Sigmoid colon (tissue), 7 donors: ENCODE data around the gene RPTOR. TPM values are rescaled to one million over a fixed set of nuclear protein-coding genes. Genes with fewer than 3 reads are reported as not detected.
A peak's percentile ranks its signal among the peaks of the same experiment; 100 is the strongest.

Experiments used
- DNase-seq: peaks from one replicate; pipeline ENCODE4 v3.0.0-alpha.2; 2019
- H3K27ac ChIP-seq, 4 donors: fragments of 200-600 bp; sonication (generic); one replicate each; pipeline ENCODE4 v1.5.1; 2016 to 2019; ENCODE audit warnings: mild to moderate bottlenecking in 1 of 4
- H3K27me3 ChIP-seq, 3 donors: fragments of 200-600 bp; sonication (generic); one replicate each; pipeline ENCODE4 v1.5.1; 2019; ENCODE audit warnings: mild to moderate bottlenecking in 1 of 3
- H3K36me3 ChIP-seq, 4 donors: fragments of 200-600 bp; sonication (generic); one replicate each; pipeline ENCODE4 v1.5.1; 2016 to 2019
- H3K4me1 ChIP-seq, 4 donors: fragments of 200-600 bp; sonication (generic); one replicate each; pipeline ENCODE4 v1.5.1; 2017 to 2019
- H3K4me3 ChIP-seq, 4 donors: fragments of 200-600 bp; sonication (generic); one replicate each; pipeline ENCODE4 v1.5.1; 2017 to 2019; ENCODE audit warnings: mild to moderate bottlenecking in 2 of 4, moderate library complexity in 1 of 4
- H3K9me3 ChIP-seq, 4 donors: fragments of 200-600 bp in 3 of 4; sonication (generic) in 3 of 4; one replicate each; pipeline versions ENCODE4 v1.5.1 to v1.6.1; 2013 to 2019
- EP300 ChIP-seq, 4 donors: sonication (generic); formaldehyde crosslinking; IDR thresholded peaks; one replicate each; pipeline ENCODE4 v1.6.1; 2017; ENCODE audit warnings: antibody characterized with exemption in 4 of 4
- POLR2A ChIP-seq, 2 donors: fragments of 450-650 bp; IDR thresholded peaks; one replicate each; pipeline ENCODE4 v1.6.1; 2016; ENCODE audit warnings: antibody characterized with exemption in 2 of 2, mild to moderate bottlenecking in 2 of 2, moderate library complexity in 2 of 2
- POLR2AphosphoS5 ChIP-seq, 4 donors: sonication (generic); formaldehyde crosslinking; IDR thresholded peaks; one replicate each; pipeline ENCODE4 v1.6.1; 2017; ENCODE audit warnings: antibody characterized with exemption in 4 of 4
- WGBS, 2 donors: extraction: QIAGEN DNeasy Blood & Tissue Kit; methylation state at CpG; one replicate each; pipeline ENCODE4 v1.1.7; 2013; 5-methylcytosine and 5-hydroxymethylcytosine counted together
- intact Hi-C: fragments of 100-400 bp; cut with DNase I; formaldehyde crosslinking; loops from one replicate; pipeline ENCODE4 v1.15.1; 2023
- polyA plus RNA-seq, 3 donors: library from polyadenylated mRNA; stranded (reverse); fragments of 200-250 nt; gene quantifications; one replicate each; pipeline ENCODE4 v1.2.3, GENCODE V29; 2013
- total RNA-seq, 4 donors: library from RNA; depleted of rRNA; stranded (reverse); fragments of >200 nt; gene quantifications; one replicate each; pipeline ENCODE4 v1.1.0, GENCODE V29; 2016
- TF ChIP-seq, protein P1 (sequence below), 4 experiments: fragments of 450-650 bp in 3 of 4; fragments of 200-600 bp in 1 of 4; IDR thresholded peaks; one replicate each; pipeline ENCODE4 v1.5.1; 2016 to 2019; ENCODE audit warnings: antibody characterized with exemption in 4 of 4, mild to moderate bottlenecking in 3 of 4, moderate library complexity in 2 of 4
- donor health status: healthy with polysubstance abuse.
- donor health status: Bipolar disorder and iron deficiency.
- donor health status: healthy.

The RPTOR gene
- total and polyA plus RNA-seq, 7 donors: 3.7 to 68.7 (median 22.9) TPM

DNA sequence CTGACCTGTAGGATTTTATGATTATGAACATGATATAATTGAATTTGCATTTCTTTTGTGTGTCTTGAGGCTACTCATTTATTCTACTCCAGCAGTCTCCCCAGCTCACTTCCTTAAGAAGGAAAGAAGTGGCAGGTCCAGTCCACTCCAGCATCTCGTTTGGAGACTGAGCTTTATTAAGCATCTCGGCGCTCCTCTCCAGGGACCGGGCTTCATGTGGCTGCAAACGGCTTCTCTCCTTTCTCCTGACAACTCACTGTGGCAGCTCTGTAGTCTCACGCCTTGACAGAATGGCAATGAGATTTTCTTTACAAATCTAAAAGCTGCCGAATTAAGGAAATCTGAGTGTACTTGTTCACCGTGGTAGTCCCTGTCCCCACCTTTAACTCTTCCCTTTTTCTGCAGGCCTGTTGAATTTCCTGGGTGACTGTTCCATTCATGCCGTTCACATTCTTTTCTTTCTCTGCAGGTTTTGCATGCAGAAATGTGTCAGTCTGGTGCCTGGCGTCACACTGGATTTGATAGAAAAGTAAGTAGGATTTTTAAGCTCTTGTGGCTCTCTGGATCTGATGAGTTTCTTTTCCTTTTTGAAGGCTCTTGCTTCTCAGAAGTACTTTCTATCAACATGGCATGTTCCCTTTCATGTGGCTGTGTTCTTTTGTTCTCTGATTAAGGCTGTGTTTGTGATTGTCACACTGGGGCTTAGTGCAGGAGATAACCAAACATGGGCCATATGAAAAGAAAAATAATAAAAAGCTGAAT is 246.5 kb downstream of the RPTOR start:
- Histone ChIP-seq H3K4me1 (peaks cover 0 to 63% (median 44%) of the 10 kb centered on the region in 4 donors), H3K4me3 (no peak overlapping the region), H3K27me3 (no peaks in the 10 kb centered on the region), H3K36me3 (no peaks in the 10 kb centered on the region), H3K27ac (peak overlapping the region; percentile 77 to 86 (median 78)), H3K9me3 (no peaks in the 10 kb centered on the region)
- TF ChIP-seq EP300 (IDR thresholded peaks at IDR 0.05): no peak
- no peak for TF ChIP-seq POLR2A (IDR thresholded peaks at IDR 0.05)
- no peak for TF ChIP-seq POLR2AphosphoS5 (IDR thresholded peaks at IDR 0.05)
- TF ChIP-seq, protein P1, sequence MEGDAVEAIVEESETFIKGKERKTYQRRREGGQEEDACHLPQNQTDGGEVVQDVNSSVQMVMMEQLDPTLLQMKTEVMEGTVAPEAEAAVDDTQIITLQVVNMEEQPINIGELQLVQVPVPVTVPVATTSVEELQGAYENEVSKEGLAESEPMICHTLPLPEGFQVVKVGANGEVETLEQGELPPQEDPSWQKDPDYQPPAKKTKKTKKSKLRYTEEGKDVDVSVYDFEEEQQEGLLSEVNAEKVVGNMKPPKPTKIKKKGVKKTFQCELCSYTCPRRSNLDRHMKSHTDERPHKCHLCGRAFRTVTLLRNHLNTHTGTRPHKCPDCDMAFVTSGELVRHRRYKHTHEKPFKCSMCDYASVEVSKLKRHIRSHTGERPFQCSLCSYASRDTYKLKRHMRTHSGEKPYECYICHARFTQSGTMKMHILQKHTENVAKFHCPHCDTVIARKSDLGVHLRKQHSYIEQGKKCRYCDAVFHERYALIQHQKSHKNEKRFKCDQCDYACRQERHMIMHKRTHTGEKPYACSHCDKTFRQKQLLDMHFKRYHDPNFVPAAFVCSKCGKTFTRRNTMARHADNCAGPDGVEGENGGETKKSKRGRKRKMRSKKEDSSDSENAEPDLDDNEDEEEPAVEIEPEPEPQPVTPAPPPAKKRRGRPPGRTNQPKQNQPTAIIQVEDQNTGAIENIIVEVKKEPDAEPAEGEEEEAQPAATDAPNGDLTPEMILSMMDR (IDR thresholded peaks at IDR 0.05): no peak
- peak; percentile 8 for DNase-seq
- WGBS, 2 donors: 76 to 88% methylated on average over 10 of the region's 10 CpGs
- intact Hi-C loops: loop anchor here (5.0 kb wide), 1 partner anchor 41 kb away; no protein-coding TSS in a partner anchor

DNA sequence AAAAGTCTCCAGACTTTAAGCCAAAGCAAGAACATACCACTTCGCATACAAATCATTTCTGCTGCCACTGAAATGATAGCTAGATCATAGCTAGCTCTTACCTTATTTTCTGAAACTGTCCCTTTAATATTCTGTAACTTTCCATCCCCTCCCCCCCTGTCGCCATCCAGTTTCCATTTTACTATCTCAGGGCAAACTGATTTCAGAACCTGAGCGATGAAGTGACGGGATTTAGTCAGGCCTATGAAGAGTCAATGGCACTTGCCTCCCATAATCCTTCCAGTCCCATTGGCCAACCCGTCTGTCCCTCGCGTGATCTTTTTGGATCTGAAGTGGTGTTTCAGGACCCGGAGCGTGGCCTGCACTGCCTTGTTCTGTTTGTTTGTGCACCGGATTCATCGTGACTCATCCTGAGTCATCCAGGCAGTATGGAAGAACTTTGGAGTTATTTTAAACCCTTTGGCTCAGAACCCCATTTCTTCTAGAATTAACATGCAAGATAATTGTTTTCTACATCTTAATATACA is 247.2 kb downstream of the RPTOR start:
- intact Hi-C loops: loop anchor here (5.0 kb wide), 1 partner anchor 40 kb away; no protein-coding TSS in a partner anchor
- Histone ChIP-seq H3K9me3 (no peaks in the 10 kb centered on the region), H3K4me1 (peaks cover 0 to 63% (median 45%) of the 10 kb centered on the region in 4 donors), H3K36me3 (no peaks in the 10 kb centered on the region), H3K4me3 (no peak overlapping the region), H3K27me3 (no peaks in the 10 kb centered on the region), H3K27ac (peak overlapping the region; percentile 77 to 86 (median 78))
- WGBS, 2 donors: 63 to 67% methylated on average over 11 of the region's 11 CpGs
- DNase-seq: peak; percentile 93
- TF ChIP-seq POLR2AphosphoS5 (IDR thresholded peaks at IDR 0.05): peak; percentile 30 to 83 (median 62)
- peak in 1 of 4 donors; percentile 53 for TF ChIP-seq EP300 (IDR thresholded peaks at IDR 0.05)
- TF ChIP-seq, protein P1 (IDR thresholded peaks at IDR 0.05): no peak
- no peak for TF ChIP-seq POLR2A (IDR thresholded peaks at IDR 0.05)

DNA sequence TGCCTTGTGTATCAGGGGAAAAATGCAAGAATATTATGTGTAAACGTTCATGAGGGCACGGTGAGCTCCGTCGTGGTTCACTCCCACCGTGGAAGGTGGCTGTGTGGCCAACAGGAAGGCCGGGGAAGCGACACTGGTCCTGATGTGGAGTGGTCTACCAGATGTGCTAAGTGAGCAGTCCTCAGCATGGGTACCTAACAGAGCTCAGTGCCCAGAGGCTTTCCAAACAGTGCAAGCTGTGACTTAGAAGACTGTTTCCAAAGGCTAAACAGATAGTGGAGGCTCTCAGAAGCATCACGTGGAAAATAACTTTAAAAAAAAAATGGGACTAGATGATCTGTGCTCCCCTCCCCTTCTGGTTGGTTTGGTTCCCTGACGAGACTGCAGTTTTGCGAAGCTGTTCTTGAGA is 247.7 kb downstream of the RPTOR start:
- Histone ChIP-seq H3K27me3 (no peaks in the 10 kb centered on the region), H3K9me3 (no peaks in the 10 kb centered on the region), H3K36me3 (no peaks in the 10 kb centered on the region), H3K27ac (peak overlapping the region; percentile 77 to 86 (median 78)), H3K4me1 (peaks cover 0 to 63% (median 45%) of the 10 kb centered on the region in 4 donors), H3K4me3 (no peak overlapping the region)
- TF ChIP-seq EP300 (IDR thresholded peaks at IDR 0.05) (no peak), POLR2AphosphoS5 (IDR thresholded peaks at IDR 0.05) (no peak), POLR2A (IDR thresholded peaks at IDR 0.05) (no peak)
- TF ChIP-seq, protein P1 (IDR thresholded peaks at IDR 0.05): no peak
- 76 to 82% methylated on average over 10 of the region's 10 CpGs for WGBS, 2 donors
- intact Hi-C loops: loop anchor here (5.0 kb wide), 1 partner anchor 40 kb away; no protein-coding TSS in a partner anchor
- peak; percentile 69 for DNase-seq

DNA sequence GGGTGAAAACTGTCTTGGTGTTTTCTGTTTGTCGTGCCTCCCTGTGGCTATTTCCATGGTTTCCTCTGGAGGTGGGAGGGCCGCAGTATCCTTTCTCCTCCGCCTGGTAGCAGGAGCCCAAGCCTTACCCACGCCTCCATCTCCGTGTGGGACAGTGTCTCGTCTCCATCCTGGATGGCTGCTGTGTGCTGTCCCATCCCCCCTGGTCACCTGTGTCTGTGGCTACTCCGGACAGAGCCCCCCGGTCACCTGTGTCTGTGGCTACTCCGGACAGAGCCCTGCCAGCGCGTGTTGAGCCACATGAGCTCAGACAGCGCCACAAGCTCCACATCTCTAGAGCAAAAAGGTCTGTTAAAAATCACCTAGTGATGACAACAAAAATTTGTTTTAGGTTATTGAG is 248.8 kb downstream of the RPTOR start:
- no peaks in the 10 kb centered on the region for H3K36me3 ChIP-seq
- H3K4me3 ChIP-seq: no peak overlapping the region
- WGBS, 2 donors: 97% methylated on average over 12 of the region's 12 CpGs
- intact Hi-C loops: loop anchor here (5.0 kb wide), 1 partner anchor 39 kb away; no protein-coding TSS in a partner anchor
- peak overlapping the region; percentile 52 to 86 (median 72) for H3K27ac ChIP-seq
- DNase-seq: peak; percentile 61
- no peaks in the 10 kb centered on the region for H3K27me3 ChIP-seq
- TF ChIP-seq EP300 (IDR thresholded peaks at IDR 0.05) (no peak), POLR2A (IDR thresholded peaks at IDR 0.05) (no peak), POLR2AphosphoS5 (IDR thresholded peaks at IDR 0.05) (no peak)
- TF ChIP-seq, protein P1 (IDR thresholded peaks at IDR 0.05): no peak
- peaks cover 0 to 63% (median 45%) of the 10 kb centered on the region in 4 donors for H3K4me1 ChIP-seq
- no peaks in the 10 kb centered on the region for H3K9me3 ChIP-seq
